BLaER1 (cell line): ENCODE data around the gene NPC1L1.

Experiments used
- H3K27ac ChIP-seq: shearing (Covaris generic); formaldehyde crosslinking; 2 replicates; pipeline ENCODE4 v1.8.1; 2022
- H3K27me3 ChIP-seq: shearing (Covaris generic); formaldehyde crosslinking; 2 replicates; pipeline ENCODE4 v1.8.1; 2022
- H3K36me3 ChIP-seq: shearing (Covaris generic); formaldehyde crosslinking; 2 replicates; pipeline ENCODE4 v1.8.1; 2022
- H3K4me1 ChIP-seq: shearing (Covaris generic); formaldehyde crosslinking; 2 replicates; pipeline ENCODE4 v1.8.1; 2022
- H3K4me2 ChIP-seq: shearing (Covaris generic); formaldehyde crosslinking; 2 replicates; pipeline ENCODE4 v1.8.1; 2022
- H3K4me3 ChIP-seq: shearing (Covaris generic); formaldehyde crosslinking; 2 replicates; pipeline ENCODE4 v1.8.1; 2022
- H3K9ac ChIP-seq: shearing (Covaris generic); formaldehyde crosslinking; 2 replicates; pipeline ENCODE4 v1.8.1; 2022
- H3K9me3 ChIP-seq: shearing (Covaris generic); formaldehyde crosslinking; 2 replicates; pipeline ENCODE4 v1.8.1; 2022
- H4K20me1 ChIP-seq: shearing (Covaris generic); formaldehyde crosslinking; 2 replicates; pipeline ENCODE4 v1.8.1; 2022
- Cebpa-rat ChIP-seq: shearing (Covaris generic); IDR thresholded peaks from 2 replicates; pipeline ENCODE4 v1.8.1; 2022

Gene NPC1L1

DNA sequence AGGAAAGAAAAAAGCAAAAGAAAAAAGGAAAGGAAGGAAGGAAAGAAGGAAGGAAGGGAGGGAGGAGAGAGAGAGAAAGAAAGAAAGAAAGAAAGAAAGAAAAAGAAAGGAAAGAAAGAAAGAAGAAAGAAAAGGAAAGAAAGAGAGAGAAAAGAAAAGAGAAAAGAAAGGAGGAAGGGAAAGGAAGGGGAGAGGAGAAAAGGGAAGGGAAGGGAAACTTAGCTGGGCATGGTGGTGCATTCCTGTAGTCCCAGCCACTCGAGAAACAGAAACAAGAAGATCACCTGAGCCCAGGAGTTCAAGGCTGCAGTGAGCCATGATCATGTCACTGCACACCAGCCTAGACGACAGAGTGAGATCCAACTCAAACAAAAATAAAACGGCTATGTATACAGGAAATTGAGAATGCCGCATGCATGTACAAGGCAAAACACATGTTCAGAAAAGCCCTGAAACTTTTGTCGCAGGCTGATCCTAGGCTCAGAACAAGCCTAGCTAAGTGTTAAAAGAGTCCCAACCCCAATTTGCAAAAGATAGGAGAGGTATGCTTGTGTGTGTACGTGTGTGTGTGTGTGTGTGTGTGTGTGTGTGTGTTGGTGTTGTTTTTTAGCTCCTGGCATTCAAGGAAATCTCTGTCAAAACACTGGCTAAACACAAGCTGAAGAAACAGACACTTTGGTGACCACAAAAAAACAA, 6.6 kb upstream of the NPC1L1 start:
- Histone ChIP-seq H3K27ac (no peak overlapping the region), H4K20me1 (no peaks in the 10 kb centered on the region), H3K36me3 (no peaks in the 10 kb centered on the region), H3K27me3 (no peaks in the 10 kb centered on the region), H3K4me2 (no peak overlapping the region), H3K4me3 (no peak overlapping the region), H3K4me1 (peaks cover 6% of the 10 kb centered on the region; the same call in 1 of the 2 replicates), H3K9ac (no peak overlapping the region), H3K9me3 (no peaks in the 10 kb centered on the region)
- TF ChIP-seq Cebpa-rat, result no peak

DNA sequence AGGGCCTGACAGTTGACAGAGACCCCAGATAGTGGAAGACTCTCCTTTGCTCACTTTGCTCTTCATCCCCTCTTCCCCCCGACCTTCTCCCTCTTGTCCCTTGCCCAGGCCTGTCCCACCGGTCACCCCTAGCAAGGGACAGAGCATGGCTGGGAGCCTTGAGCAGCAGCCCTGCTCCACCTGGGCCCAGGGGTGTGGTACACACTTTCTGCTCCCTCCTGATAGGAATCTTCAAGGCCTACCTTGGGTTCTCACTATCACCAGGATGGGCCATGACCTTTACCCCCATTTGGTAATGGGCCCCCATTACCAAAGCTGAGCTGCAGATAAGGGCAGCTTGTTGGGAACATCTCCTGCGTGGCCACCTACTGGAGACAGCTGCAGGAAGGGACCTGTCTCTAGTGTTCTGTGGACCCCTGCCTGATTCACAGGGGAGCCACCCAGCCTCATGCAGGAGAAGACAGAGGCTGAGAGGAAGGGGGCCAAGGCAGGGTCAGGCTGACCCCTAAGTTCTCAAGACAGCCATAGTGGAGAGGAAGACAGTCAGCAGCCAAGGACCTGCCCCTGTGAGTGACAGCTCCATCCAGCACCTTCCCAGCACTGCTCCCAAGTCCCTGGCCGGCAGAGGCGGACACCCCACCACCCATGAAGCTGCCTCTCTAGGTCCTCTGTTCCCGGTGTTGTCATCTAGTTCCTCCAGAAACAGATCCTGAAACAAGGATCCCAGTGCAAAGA, 913 bp upstream of the NPC1L1 start:
- Histone ChIP-seq H3K9ac (no peak overlapping the region), H3K36me3 (no peaks in the 10 kb centered on the region), H3K4me1 (no peaks in the 10 kb centered on the region), H4K20me1 (no peaks in the 10 kb centered on the region), H3K27me3 (no peaks in the 10 kb centered on the region), H3K27ac (no peak overlapping the region), H3K9me3 (no peaks in the 10 kb centered on the region), H3K4me2 (no peak overlapping the region), H3K4me3 (no peak overlapping the region)
- TF ChIP-seq Cebpa-rat, result no peak

DNA sequence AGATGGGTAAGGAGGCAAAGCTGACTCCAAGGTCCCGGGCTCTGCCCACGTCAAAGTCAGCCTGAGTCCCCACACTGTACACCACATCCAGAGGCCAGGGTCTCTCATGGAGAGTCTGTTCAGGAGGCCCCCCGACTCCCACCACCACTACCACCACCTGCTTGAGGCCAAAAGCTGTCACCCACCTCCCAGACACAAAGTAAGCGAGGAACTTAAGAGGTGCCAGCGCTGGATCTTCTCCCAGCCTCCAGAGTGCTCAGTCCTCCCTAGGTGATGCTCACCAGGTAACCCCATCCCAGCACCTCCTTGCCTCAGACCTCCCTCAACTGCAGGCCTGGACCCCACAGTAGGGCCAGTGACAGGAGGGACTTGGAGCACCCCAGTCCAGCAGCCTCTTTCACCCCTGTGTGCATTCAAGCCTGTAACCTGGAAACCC, 520 bp downstream of the NPC1L1 start:
- Histone ChIP-seq H3K27ac (no peak overlapping the region), H3K9me3 (no peaks in the 10 kb centered on the region), H3K9ac (no peak overlapping the region)

DNA sequence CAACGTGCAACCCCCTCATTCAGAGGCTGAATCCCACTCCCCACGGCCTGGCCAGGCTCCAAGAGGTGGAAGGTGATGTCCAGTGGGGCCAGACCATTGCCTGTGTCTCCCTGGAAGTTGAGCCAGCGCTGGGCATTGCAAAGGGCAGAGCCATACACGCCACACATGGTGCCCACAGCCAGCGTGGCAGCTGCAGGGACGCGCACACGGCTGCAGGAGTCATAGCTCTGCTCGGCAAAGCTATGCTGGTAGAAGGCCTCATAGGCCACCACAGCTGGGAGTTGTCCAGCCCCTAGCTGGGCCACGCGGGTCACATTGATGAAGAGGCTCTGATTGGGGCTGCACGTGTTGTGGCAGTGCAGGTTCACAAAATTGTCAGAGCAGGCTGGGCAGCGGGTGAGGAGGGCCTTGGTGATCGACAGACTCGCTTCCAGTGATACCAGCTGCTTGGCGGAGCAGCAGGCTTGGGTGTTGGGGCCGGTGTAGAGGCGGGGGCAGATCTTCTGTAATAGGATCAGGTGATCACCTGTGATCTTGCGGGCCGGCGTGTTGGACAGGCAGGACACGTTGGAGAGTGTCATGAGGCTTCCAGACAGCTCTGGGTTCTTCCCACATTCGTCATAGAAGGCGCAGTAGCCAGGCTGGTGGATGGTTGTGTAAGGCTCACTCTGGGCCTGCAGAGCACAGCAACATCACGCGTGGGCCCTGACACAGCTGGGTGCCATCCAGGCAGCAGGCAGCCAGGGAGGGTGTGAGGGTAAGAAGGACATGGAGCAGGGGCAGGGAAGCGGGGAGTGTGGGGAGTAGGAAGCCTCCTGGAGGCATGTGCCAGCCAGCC, 1.2 kb downstream of the NPC1L1 start:
- H3K4me1 ChIP-seq, result no peaks in the 10 kb centered on the region
- no peak overlapping the region for H3K9ac ChIP-seq
- H3K27ac ChIP-seq, result no peak overlapping the region
- no peak for TF ChIP-seq Cebpa-rat
- H3K4me2 ChIP-seq, result no peak overlapping the region
- no peaks in the 10 kb centered on the region for H3K9me3 ChIP-seq
- no peak overlapping the region for H3K4me3 ChIP-seq
- H4K20me1 ChIP-seq, result no peaks in the 10 kb centered on the region
- H3K27me3 ChIP-seq, result no peaks in the 10 kb centered on the region
- no peaks in the 10 kb centered on the region for H3K36me3 ChIP-seq

More for the DNA sequence above, 520 bp downstream of the NPC1L1 start:
- H3K4me2 ChIP-seq, result no peak overlapping the region
- no peak overlapping the region for H3K4me3 ChIP-seq
- TF ChIP-seq Cebpa-rat, result no peak
- H3K36me3 ChIP-seq, result no peaks in the 10 kb centered on the region
- no peaks in the 10 kb centered on the region for H3K27me3 ChIP-seq
- no peaks in the 10 kb centered on the region for H3K4me1 ChIP-seq
- no peaks in the 10 kb centered on the region for H4K20me1 ChIP-seq

DNA sequence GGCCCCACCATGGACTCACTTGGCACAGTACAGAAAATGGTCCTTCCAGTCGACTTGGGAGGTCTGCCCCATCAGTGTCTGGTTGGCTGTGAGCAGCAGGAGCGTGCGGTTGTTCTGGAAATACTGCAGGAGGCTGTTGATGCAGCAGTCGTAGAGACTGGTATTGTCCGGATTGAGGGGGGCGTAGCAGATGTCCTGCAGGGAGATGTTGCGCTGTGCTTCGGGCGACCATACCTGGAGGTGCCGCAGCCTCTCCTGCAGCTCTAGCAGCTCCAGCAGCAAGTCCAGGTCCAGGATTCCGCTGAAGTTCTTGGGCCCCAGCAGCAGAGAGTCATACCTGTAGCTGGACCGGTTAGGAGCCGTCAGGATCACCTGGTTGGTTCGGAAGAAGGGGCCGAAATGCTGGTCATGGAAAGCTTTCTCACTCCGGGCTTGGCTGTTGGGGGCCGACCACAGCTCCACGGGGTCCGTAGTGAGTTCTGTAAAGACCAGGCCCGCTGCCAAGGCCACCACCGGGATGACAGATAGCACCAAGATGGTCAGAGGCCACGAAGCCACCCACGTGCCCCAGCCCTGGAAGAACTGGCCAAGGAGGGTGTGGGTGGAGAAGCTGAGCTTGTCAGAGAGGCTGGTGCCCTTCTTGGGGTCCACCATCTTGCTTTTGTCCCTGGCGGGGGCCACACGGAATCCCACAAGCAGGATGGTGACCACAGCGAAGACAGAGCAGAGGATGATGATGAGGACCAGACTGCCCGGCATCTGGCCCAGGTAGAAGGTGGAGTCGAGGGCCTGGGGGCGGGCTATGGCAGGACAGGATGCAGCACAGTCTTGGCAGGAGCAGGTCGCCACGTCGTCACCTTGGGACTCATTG, 2.1 kb downstream of the NPC1L1 start:
- H3K4me1 ChIP-seq, result 0 out of 2 replicates have a peak, but pooled peaks cover 4% of the 10 kb centered on the region
- no peak for TF ChIP-seq Cebpa-rat

DNA sequence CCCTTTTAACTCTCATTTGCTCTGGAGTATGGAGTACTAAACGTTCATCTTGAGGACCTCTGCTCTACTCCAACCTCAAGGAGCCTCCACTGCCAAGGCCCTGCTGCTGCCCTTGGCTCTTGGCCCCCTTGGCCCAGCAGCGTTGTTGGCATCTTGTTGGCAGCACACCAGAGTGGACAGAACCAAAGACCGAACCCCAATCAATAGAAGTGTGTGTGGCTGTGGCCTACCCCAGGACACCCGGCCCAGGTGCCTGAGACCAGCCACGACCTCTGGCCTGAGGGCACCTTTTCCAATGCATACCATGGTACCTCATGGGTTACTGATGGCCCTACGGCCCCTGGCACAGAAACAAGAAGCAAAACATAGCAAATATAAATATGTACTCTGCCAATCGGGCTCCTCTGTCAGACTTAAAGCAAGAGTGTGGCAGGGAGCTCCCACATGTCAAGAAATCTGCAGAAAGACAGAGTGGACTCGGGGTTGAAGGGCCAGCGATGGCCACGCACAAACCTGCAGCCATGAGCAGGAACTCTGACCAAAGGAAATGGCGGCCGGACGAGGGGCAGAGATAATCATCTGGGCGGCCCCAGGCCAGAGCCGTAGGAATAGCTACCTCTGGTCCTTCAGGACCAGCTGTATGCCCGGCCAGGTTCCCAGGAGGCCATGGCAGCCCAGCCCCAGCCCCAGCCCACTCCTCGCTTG, 2.9 kb downstream of the NPC1L1 start:
- TF ChIP-seq Cebpa-rat, result no peak
- Histone ChIP-seq H3K4me2 (no peak overlapping the region), H3K9ac (no peak overlapping the region), H3K36me3 (no peaks in the 10 kb centered on the region), H4K20me1 (no peaks in the 10 kb centered on the region), H3K27ac (no peak overlapping the region), H3K4me1 (0 out of 2 replicates have a peak, but pooled peaks cover 4% of the 10 kb centered on the region), H3K27me3 (no peaks in the 10 kb centered on the region), H3K4me3 (no peak overlapping the region), H3K9me3 (no peaks in the 10 kb centered on the region)

More for the DNA sequence above, 2.1 kb downstream of the NPC1L1 start:
- Histone ChIP-seq H3K4me2 (no peak overlapping the region), H3K4me3 (no peak overlapping the region), H3K9ac (no peak overlapping the region), H3K27me3 (no peaks in the 10 kb centered on the region), H4K20me1 (no peaks in the 10 kb centered on the region), H3K27ac (no peak overlapping the region), H3K9me3 (no peaks in the 10 kb centered on the region), H3K36me3 (no peaks in the 10 kb centered on the region)

DNA sequence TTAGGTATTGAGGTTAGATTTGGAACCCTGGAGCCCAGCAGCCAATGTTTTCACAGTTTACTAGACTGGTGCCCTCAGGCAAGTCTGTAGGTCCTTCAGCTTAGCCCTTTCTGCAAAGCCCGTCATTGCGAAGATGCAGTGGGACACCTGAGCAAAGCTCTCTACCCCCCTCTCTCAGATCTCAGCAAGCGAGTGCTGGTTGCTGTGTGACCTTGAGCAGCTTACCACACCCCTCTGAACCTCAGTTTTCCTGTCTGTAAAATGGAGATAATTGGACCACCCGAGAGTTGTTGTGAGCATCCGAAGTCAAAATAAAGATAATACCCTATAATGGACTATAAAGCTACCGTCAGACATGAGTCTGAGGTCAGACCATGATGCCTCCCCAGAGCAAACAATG, 3.7 kb downstream of the NPC1L1 start:
- Histone ChIP-seq H4K20me1 (no peaks in the 10 kb centered on the region), H3K27me3 (no peaks in the 10 kb centered on the region), H3K9ac (no peak overlapping the region), H3K4me1 (0 out of 2 replicates have a peak, but pooled peaks cover 4% of the 10 kb centered on the region), H3K27ac (no peak overlapping the region), H3K4me2 (no peak overlapping the region), H3K4me3 (no peak overlapping the region), H3K9me3 (no peaks in the 10 kb centered on the region), H3K36me3 (no peaks in the 10 kb centered on the region)
- TF ChIP-seq Cebpa-rat, result no peak

DNA sequence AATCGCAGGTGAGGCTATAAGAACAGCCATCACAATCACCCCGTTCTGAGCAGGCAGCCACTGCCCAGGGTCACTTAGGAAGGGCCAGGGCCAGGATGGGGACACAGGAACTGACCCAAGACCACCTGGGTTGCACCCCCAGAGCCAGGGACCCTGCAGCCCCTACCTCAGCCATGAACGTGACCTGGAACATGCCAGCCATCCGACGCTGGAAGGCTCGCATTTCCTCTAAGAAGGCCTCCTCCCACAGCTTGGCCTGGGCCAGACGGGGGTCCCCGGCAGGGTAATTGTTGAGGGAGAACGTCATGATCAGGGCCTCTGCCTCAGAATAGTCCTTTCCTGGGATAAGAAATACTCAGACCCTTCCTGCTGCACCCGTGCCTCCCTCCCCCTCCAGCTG, 5.0 kb downstream of the NPC1L1 start:
- Histone ChIP-seq H3K4me1 (peaks cover 5% of the 10 kb centered on the region), H3K4me2 (no peak overlapping the region), H3K9ac (no peak overlapping the region), H3K27ac (no peak overlapping the region), H3K36me3 (no peaks in the 10 kb centered on the region), H3K4me3 (no peak overlapping the region), H3K27me3 (no peaks in the 10 kb centered on the region), H4K20me1 (no peaks in the 10 kb centered on the region), H3K9me3 (no peaks in the 10 kb centered on the region)
- TF ChIP-seq Cebpa-rat, result no peak
